ENCODE data around the gene LGR5.

- TF ChIP-seq CTCF (conservative IDR thresholded peaks at IDR 0.05 in 1 of 2, IDR thresholded peaks at IDR 0.05 in 1 of 2; ENCODE audit: low read depth in 1 of 2, low read length in 2 of 2) (no peak), EZH2 (IDR thresholded peaks at IDR 0.05; ENCODE audit: low read length, missing control alignments) (no peak)
Observed at GRCh38 chr12:71541583-71541982, 102.0 kb downstream of the LGR5 start.
